ENCODE measurements around the gene TP73. TPM values are rescaled to one million over a fixed set of nuclear protein-coding genes. Genes with fewer than 3 reads are reported as not detected.

Gene TP73
- total RNA-seq, 1 donor from 2014 or later: 6.1 TPM

GRCh38 chr1:3768811-3769390, 116.6 kb downstream of the TP73 start:
- DNase-seq: no peak

GRCh38 chr1:3770047-3770765, 117.9 kb downstream of the TP73 start:
- no peak for DNase-seq

GRCh38 chr1:3771108-3772026, 119.1 kb downstream of the TP73 start:
- DNase-seq: no peak

- DNase-seq: peak; percentile 92
Observed at GRCh38 chr1:3772027-3772714, 119.9 kb downstream of the TP73 start.

GRCh38 chr1:3772715-3773571, 120.6 kb downstream of the TP73 start, which contains the start of gene SMIM1:
Gene SMIM1 (plus strand): TSS chr1:3772749. CDS start chr1:3775374, 2,625 bp downstream.
- peak; percentile 37 for DNase-seq

GRCh38 chr1:3773572-3774275, 121.4 kb downstream of the TP73 start:
- DNase-seq: no peak

DNA sequence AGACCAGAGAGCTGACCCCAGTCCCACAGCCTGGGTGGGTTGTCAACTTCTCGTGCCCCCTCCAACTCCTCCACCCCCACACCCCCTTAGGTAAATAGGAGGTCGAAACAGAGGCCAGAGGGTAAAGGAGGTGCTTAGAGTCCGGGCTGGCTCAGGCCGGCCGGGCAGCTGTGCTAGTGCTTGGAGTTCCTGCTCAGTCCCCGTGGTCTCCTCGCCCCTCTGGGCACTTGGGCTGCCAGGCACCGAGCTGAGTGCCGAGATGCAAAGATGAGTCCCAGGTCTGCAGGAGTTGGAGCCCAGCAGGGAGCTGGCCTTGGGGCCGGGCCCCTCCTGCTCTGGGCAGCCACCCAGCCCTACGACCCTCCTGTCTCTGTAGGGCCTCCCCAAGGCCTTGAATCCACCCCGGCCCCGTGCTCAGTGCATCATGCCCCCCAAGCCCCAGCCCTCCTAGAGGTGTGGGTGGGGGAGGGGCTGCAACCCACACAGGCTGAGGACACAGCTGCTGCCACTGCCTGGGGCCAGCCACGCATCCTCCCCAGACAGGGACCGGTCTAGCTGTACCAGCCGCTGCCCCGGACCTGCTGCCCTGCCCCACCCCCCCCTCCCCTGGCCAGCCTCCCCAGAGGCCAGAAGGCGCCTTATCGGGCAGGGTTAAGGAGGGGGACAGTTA, 122.1 kb downstream of the TP73 start:
- DNase-seq: no peak

GRCh38 chr1:3774946-3775489, 122.7 kb downstream of the TP73 start:
- DNase-seq: no peak

DNA sequence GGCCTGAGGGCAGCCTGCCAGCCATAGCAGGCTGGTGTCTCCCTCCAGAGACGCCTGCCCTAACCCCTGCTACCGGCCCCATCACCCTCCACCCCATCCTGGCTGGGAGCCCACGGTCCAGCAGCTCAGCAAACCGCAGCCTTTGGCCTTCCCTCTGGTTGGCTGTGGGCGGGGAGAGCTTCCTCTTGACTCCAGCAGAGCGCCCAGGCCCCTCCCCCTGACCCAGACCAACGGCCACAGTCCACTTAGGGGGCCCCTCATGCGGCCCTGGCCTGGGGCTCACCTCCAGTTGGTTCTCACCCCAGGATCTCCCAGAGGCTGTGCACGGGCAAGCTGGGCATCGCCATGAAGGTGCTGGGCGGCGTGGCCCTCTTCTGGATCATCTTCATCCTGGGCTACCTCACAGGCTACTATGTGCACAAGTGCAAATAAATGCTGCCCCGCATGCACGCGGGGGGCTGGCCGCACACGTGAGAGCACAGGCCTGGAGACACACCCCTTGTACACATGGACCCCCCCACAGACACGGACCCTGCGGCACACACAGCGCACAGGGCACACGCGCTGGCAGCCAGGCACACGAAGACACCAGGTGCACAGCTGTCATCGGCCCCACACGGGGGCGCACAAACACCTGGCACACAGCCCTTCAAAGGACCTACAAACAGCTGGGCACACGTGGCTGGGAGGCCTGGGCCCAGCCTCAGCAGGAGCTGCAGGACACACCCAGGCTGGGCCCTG, 123.3 kb downstream of the TP73 start:
- peak; percentile 77 for DNase-seq

GRCh38 chr1:3776231-3776961, 124.1 kb downstream of the TP73 start:
- DNase-seq: peak; percentile 53

- no peak for DNase-seq
Observed at GRCh38 chr1:3777078-3777547, 124.8 kb downstream of the TP73 start.

- DNase-seq: no peak
Observed at GRCh38 chr1:3777647-3778589, 125.6 kb downstream of the TP73 start.

GRCh38 chr1:3778590-3779264, 126.4 kb downstream of the TP73 start:
- peak; percentile 26 for DNase-seq

DNA sequence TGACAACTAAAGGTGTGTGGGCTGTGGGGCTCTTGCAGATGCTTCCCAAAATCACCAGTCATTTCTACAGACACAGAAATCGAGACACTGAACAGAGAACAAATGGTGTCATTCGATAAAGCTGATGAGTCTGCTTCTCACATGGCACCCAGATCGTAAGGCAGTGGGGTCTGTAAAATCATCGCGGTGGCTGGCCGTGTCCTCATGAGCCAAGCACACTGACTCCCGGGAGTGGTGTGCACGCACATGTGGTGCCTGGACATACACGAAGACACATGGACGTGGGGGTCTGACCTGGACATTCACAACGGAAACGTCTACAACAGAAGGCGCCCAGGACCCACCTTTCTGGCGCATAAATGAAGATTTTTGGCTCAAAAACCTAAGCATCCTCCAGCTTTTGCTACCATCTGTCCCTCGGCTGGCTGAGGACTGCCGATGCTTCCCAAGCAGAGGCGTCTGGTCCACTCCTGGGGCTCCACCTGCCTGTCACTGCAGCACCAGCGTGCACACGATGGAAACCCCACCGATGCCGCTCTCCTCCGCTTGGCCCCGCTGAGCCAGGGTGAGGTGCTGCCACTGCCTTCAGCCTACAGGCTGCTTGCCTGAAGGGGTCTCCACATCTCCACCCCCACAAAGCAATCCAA, 127.1 kb downstream of the TP73 start:
- no peak for DNase-seq

GRCh38 chr1:3779912-3780416, 127.6 kb downstream of the TP73 start:
- no peak for DNase-seq

- DNase-seq: no peak
Observed at GRCh38 chr1:3780901-3781300, 128.6 kb downstream of the TP73 start.
